AG09309 (cell line): ENCODE data around the gene ATP1A2.

ENCODE experiments used
- DNase-seq: peaks from one replicate; pipeline ENCODE4 v3.0.0-alpha.2; 2010; ENCODE audit warnings: low read depth
- H3K4me3 ChIP-seq: 2 replicates; pipeline ENCODE4 v1.5.1; 2011; ENCODE audit warnings: mild to moderate bottlenecking, low read depth, low read length, moderate library complexity; ENCODE audit not compliant: control insufficient read depth
- CTCF ChIP-seq: IDR thresholded peaks from 2 replicates; pipeline ENCODE4 v1.5.1; 2011; ENCODE audit warnings: mild to moderate bottlenecking, low read depth, low read length, inconsistent platforms; ENCODE audit not compliant: insufficient read depth, control insufficient read depth; ENCODE audit errors: missing control alignments

Gene ATP1A2

GRCh38 chr1:160084771-160085321, 30.7 kb upstream of the ATP1A2 start:
- no peak for DNase-seq

GRCh38 chr1:160085686-160086455, 29.7 kb upstream of the ATP1A2 start:
- no peak for DNase-seq
- peak; percentile 93 for TF ChIP-seq CTCF
- no peak overlapping the region for H3K4me3 ChIP-seq

More at GRCh38 chr1:160084771-160085321, 30.7 kb upstream of the ATP1A2 start:
- TF ChIP-seq CTCF = no peak
- H3K4me3 ChIP-seq = no peak overlapping the region

GRCh38 chr1:160086456-160086892, 29.1 kb upstream of the ATP1A2 start:
- no peak overlapping the region for H3K4me3 ChIP-seq
- TF ChIP-seq CTCF = no peak
- no peak for DNase-seq

- no peak overlapping the region for H3K4me3 ChIP-seq
- TF ChIP-seq CTCF = no peak
- DNase-seq = no peak
Measured at GRCh38 chr1:160087118-160087662, 28.4 kb upstream of the ATP1A2 start.

GRCh38 chr1:160089883-160090282, 25.7 kb upstream of the ATP1A2 start:
- no peak for TF ChIP-seq CTCF

GRCh38 chr1:160090760-160091159, 24.8 kb upstream of the ATP1A2 start:
- TF ChIP-seq CTCF = no peak
- H3K4me3 ChIP-seq = no peak overlapping the region
- DNase-seq = no peak

More at GRCh38 chr1:160089883-160090282, 25.7 kb upstream of the ATP1A2 start:
- no peak for DNase-seq
- H3K4me3 ChIP-seq = no peak overlapping the region
